Activated T-helper 2 cell treated with anti-CD3 and anti-CD28 coated beads, Interferon-gamma antibody, Interleukin-2, Interleukin-4, amounts not matched to agents 10 μg/mL and 5 μg/mL and 100 μg/mL, durations not matched to agents 14 hours and 24 hours and 36 hours (primary cell): Measurements from ENCODE around the gene CFAP20DC. TPM values are rescaled to one million over a fixed set of nuclear protein-coding genes. Genes with fewer than 3 reads are reported as not detected.

Source experiments
- DNase-seq: peaks from one replicate; pipeline ENCODE4 v3.0.0; 2021; ENCODE audit warnings: low spot score
- H3K27ac Mint-ChIP-seq: one replicate; pipeline ENCODE4 v1.8.0; 2021; ENCODE audit warnings: mixed read lengths
- H3K27me3 Mint-ChIP-seq: one replicate; pipeline ENCODE4 v1.8.0; 2021; ENCODE audit warnings: low read depth, mixed read lengths
- H3K36me3 Mint-ChIP-seq: one replicate; pipeline ENCODE4 v1.8.0; 2021; ENCODE audit warnings: low read depth, mixed read lengths
- H3K4me1 Mint-ChIP-seq: one replicate; pipeline ENCODE4 v1.8.0; 2021; ENCODE audit warnings: low read depth, mixed read lengths
- H3K4me3 Mint-ChIP-seq: one replicate; pipeline ENCODE4 v1.8.0; 2021; ENCODE audit warnings: low read depth, mild to moderate bottlenecking, moderate library complexity, mixed read lengths
- H3K9me3 Mint-ChIP-seq: one replicate; pipeline ENCODE4 v1.8.0; 2021; ENCODE audit warnings: mixed read lengths
- intact Hi-C: fragments of 100-400 bp; cut with micrococcal nuclease; formaldehyde crosslinking; loops from one replicate; pipeline ENCODE4 v1.15.1; 2023
- total RNA-seq: library from RNA; stranded (reverse); gene quantifications from 2 replicates; pipeline ENCODE4 v1.2.3, GENCODE V29; 2022

The CFAP20DC gene
- total RNA-seq, 1 donor from 2014 or later: 1.5 TPM

- Mint-ChIP-seq H3K9me3 (no peaks in the 10 kb centered on the region), H3K27me3 (peaks cover 14% of the 10 kb centered on the region), H3K4me1 (peaks cover 10% of the 10 kb centered on the region), H3K4me3 (no peak overlapping the region), H3K27ac (no peak overlapping the region), H3K36me3 (no peaks in the 10 kb centered on the region)
- intact Hi-C loops: no loop called here
- DNase-seq: no peak
These were observed 250.6 kb downstream of the CFAP20DC start for GRCh38 chr3:58799271-58799670.

DNA sequence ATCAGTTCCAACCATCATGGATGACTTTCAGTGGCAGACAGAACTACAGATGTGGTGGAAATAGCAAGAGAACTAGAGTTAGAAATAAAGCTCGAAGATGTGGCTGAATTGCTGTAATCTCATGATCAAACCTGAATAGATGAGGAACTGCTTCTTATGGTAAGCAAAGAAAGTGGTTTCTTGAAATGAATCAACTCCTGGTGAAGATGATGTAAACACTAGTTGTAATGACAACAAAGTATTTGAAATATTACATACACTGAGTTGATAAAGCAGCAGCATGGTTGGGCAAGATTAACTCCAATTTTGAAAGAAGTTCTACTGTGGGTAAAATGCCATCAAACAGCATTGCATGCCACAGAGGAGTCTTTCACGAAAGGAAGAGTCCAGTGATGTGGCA, 251.5 kb downstream of the CFAP20DC start:
- Mint-ChIP-seq H3K27me3 (peaks cover 17% of the 10 kb centered on the region), H3K36me3 (no peaks in the 10 kb centered on the region), H3K4me3 (no peak overlapping the region), H3K9me3 (no peaks in the 10 kb centered on the region), H3K4me1 (peaks cover 10% of the 10 kb centered on the region), H3K27ac (no peak overlapping the region)
- no peak for DNase-seq
- intact Hi-C loops: no loop called here

DNA sequence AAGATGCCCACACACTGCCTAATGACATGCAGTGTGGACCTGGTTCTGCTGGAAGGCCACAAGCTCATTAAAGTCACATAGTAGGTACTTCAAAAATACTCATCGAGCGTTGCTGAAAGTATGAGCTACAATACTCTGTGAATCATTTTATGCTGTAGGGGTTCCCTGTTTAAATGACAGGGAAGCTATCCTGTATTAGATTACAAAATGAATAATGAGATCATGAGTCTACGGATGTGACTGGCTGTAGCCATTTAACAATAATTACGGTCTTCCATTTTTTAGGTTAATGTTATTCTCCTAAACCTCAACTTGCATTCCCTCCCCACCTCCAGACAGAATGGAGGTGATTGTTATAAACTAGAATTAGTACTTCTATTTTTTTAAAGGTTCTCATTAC, 255.1 kb downstream of the CFAP20DC start:
- H3K27me3 Mint-ChIP-seq: peaks cover 22% of the 10 kb centered on the region
- no peaks in the 10 kb centered on the region for H3K36me3 Mint-ChIP-seq
- H3K27ac Mint-ChIP-seq: no peak overlapping the region
- intact Hi-C loops: no loop called here
- H3K9me3 Mint-ChIP-seq: no peaks in the 10 kb centered on the region
- H3K4me3 Mint-ChIP-seq: no peak overlapping the region
- no peak for DNase-seq
- H3K4me1 Mint-ChIP-seq: peaks cover 10% of the 10 kb centered on the region

DNA sequence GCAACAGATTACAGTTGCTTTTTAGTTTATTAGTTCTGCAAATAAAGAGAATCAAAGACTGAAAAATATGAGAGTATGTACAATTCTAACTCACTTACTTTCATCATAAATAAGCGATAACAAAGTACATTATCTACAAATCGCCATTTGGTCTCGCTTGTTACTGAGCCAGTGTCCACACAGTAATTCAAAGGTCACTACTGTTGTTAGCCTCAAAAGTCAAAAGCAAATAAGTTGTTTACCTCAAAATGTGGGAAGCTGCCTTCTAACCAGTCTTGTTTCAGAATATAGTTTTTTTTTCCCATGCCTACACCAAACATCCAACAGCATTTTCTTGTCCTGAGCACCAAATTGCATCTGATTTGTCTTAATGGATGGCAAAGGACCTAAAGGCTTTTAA, 255.9 kb downstream of the CFAP20DC start:
- Mint-ChIP-seq H3K27ac (no peak overlapping the region), H3K9me3 (no peaks in the 10 kb centered on the region), H3K4me3 (no peak overlapping the region), H3K27me3 (peaks cover 22% of the 10 kb centered on the region), H3K36me3 (no peaks in the 10 kb centered on the region), H3K4me1 (peaks cover 10% of the 10 kb centered on the region)
- DNase-seq: no peak
- intact Hi-C loops: no loop called here

DNA sequence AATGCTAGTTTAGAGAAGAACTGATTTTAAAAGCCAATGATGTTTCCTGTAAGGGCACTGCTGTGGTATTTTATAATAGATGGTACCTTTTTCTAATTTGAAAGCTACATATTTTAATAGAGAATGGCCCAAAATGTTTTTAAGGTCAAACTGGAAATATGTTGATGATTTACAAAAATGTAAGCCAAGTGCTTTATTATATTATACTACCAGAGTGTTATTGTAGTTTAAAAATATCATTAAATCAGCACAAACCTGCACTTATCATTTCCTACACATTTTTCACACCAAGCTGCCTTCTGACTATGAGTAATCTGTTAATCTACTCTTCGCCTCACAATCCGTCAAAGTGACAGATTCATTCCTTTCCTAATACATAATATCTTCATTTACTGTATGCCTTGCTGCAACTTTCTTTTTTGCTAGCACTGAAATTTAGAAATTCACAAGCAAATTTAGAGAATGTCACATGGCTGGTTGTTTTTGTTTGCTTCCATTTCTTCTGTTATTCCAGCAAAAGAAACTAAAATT, 256.8 kb downstream of the CFAP20DC start:
- Mint-ChIP-seq H3K4me3 (no peak overlapping the region), H3K27me3 (peaks cover 22% of the 10 kb centered on the region), H3K27ac (no peak overlapping the region), H3K9me3 (no peaks in the 10 kb centered on the region), H3K36me3 (no peaks in the 10 kb centered on the region), H3K4me1 (peaks cover 3% of the 10 kb centered on the region)
- DNase-seq: no peak
- intact Hi-C loops: no loop called here

DNA sequence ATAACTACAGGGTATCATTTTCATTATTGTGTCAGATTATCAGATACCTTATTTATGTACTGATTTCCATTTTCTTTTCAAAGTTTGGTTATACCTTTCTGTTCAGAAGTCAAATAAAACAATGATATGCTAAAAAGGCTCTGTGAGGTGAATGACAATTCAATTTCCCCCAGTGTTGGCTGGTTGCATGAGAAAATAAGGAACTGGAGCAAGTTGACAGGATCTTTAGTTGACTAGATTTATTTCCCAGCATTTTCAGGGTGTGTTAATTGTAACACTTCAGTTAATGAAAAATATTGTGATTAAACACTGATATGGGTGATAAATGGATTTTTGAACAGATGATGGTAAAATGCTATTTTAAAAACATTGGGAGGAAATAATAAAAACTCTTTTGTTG, 260.4 kb downstream of the CFAP20DC start:
- Mint-ChIP-seq H3K4me1 (no peaks in the 10 kb centered on the region), H3K27ac (no peak overlapping the region), H3K4me3 (no peak overlapping the region), H3K27me3 (peaks cover 11% of the 10 kb centered on the region), H3K9me3 (no peaks in the 10 kb centered on the region), H3K36me3 (no peaks in the 10 kb centered on the region)
- no peak for DNase-seq
- intact Hi-C loops: no loop called here

DNA sequence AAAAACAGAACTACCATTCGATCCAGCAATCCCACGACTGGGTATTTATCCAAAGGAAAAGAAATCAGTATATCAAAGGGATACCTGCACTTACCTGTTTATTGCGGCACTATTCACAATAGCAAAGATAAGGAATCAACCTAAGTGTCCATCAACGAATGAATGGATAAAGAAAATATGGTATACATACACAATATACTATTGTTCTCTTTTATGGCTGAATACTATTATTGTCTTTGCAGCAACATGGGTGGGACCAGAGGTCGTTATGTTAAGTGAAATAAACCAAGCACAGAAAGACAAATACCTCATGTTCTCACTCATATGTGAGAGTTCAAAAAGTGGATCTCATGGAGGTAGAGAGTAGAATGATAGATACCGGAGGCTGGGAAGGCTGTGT, 264.9 kb downstream of the CFAP20DC start:
- H3K4me3 Mint-ChIP-seq: no peak overlapping the region
- intact Hi-C loops: no loop called here
- no peak overlapping the region for H3K27ac Mint-ChIP-seq
- no peaks in the 10 kb centered on the region for H3K4me1 Mint-ChIP-seq
- DNase-seq: no peak
- peaks cover 16% of the 10 kb centered on the region for H3K9me3 Mint-ChIP-seq
- no peaks in the 10 kb centered on the region for H3K36me3 Mint-ChIP-seq
- peaks cover 3% of the 10 kb centered on the region for H3K27me3 Mint-ChIP-seq

DNA sequence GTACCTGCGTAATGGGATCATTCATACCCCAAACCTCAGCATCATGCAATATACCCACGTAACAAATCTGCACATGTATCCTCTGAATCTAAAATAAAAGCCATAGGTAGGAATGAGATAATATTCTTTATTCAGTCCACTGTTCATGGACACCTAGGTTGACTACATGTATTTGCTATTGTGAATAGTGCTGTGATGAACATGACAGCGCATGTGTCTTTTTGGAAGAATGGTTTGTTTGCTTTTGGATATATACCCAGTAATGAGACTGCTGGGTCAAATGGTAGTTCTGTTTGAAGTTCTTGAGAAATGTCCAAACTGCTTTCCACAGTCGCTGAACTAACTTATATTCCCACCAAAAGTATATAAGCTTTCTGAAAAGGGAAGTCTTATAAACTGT, 265.4 kb downstream of the CFAP20DC start:
- Mint-ChIP-seq H3K9me3 (peaks cover 20% of the 10 kb centered on the region), H3K27ac (no peak overlapping the region), H3K36me3 (no peaks in the 10 kb centered on the region), H3K27me3 (peaks cover 3% of the 10 kb centered on the region), H3K4me1 (no peaks in the 10 kb centered on the region), H3K4me3 (no peak overlapping the region)
- no peak for DNase-seq
- intact Hi-C loops: no loop called here

- H3K27me3 Mint-ChIP-seq: peaks cover 3% of the 10 kb centered on the region
- intact Hi-C loops: no loop called here
- no peaks in the 10 kb centered on the region for H3K4me1 Mint-ChIP-seq
- no peak overlapping the region for H3K4me3 Mint-ChIP-seq
- no peaks in the 10 kb centered on the region for H3K36me3 Mint-ChIP-seq
- H3K27ac Mint-ChIP-seq: no peak overlapping the region
- no peak for DNase-seq
- peaks cover 26% of the 10 kb centered on the region for H3K9me3 Mint-ChIP-seq
These were observed 266.0 kb downstream of the CFAP20DC start for GRCh38 chr3:58783845-58784244.

- no peak overlapping the region for H3K4me3 Mint-ChIP-seq
- H3K9me3 Mint-ChIP-seq: peaks cover 32% of the 10 kb centered on the region
- DNase-seq: no peak
These were observed 269.9 kb downstream of the CFAP20DC start for GRCh38 chr3:58779934-58780333.

DNA sequence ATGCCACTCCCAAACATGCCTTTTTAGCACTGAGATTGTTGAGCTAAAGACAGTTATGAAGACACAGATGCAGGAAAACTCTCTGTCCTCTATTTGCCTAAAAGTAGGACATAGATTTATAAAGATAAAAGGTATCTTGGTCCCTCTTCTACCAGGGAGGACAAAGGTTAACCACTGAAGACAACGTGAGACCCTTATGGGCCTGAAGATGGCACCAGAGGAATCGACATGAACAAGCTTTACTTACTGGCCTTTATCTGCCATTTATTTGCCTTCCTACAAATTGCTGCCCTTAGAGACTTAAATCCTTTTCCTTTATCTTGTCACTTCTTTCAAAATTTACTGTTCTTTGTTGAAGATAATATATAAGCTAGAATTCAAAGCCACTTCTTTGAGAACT, 273.6 kb downstream of the CFAP20DC start:
- Mint-ChIP-seq H3K4me3 (no peak overlapping the region), H3K36me3 (no peaks in the 10 kb centered on the region), H3K4me1 (no peaks in the 10 kb centered on the region), H3K27ac (no peak overlapping the region), H3K9me3 (peaks cover 26% of the 10 kb centered on the region), H3K27me3 (no peaks in the 10 kb centered on the region)
- DNase-seq: no peak
- intact Hi-C loops: no loop called here

More at GRCh38 chr3:58779934-58780333, 269.9 kb downstream of the CFAP20DC start:
- Mint-ChIP-seq H3K36me3 (no peaks in the 10 kb centered on the region), H3K4me1 (no peaks in the 10 kb centered on the region), H3K27me3 (peaks cover 3% of the 10 kb centered on the region), H3K27ac (no peak overlapping the region)
- intact Hi-C loops: no loop called here

- Mint-ChIP-seq H3K9me3 (no peaks in the 10 kb centered on the region), H3K27ac (no peak overlapping the region), H3K36me3 (no peaks in the 10 kb centered on the region), H3K4me3 (no peak overlapping the region), H3K4me1 (no peaks in the 10 kb centered on the region), H3K27me3 (no peaks in the 10 kb centered on the region)
- intact Hi-C loops: no loop called here
- DNase-seq: no peak
These were observed 277.4 kb downstream of the CFAP20DC start for GRCh38 chr3:58772462-58772861.

DNA sequence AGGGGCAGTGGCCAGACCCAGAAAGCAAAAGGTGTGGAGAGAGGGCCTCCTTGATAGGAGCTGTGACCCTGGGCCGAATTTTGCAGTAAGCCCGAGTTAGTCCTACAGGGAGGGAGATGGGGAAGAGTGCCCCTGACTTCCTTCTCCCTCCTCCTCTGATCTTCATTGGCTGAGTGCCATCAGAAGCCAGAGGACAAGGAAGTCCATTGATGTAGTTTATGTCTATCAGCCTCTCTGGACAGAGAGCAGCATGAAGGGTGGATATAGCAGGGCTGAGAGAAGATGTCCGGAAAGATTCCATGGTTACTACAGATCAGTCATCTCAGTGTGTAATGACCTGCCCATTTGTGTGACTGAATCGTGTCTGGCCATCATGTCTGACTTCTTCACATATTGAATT, 280.8 kb downstream of the CFAP20DC start:
- H3K27ac Mint-ChIP-seq: no peak overlapping the region
- no peaks in the 10 kb centered on the region for H3K27me3 Mint-ChIP-seq
- H3K9me3 Mint-ChIP-seq: no peaks in the 10 kb centered on the region
- intact Hi-C loops: no loop called here
- H3K4me3 Mint-ChIP-seq: no peak overlapping the region
- DNase-seq: no peak
- no peaks in the 10 kb centered on the region for H3K36me3 Mint-ChIP-seq
- H3K4me1 Mint-ChIP-seq: no peaks in the 10 kb centered on the region
